Esophagus squamous epithelium (tissue), 4 donors: ENCODE data around the gene C4A.
"Not testable (repeated sequence)": the region's sequence is repeated elsewhere in the genome, so short reads cannot be mapped to it uniquely, and the experiment has no call there.

Experiments used
- POLR2A ChIP-seq, 4 donors: fragments of 450-650 bp; IDR thresholded peaks; one replicate each; pipeline ENCODE4 v1.6.1; 2017; ENCODE audit warnings: antibody characterized with exemption in 4 of 4, mild to moderate bottlenecking in 4 of 4, moderate library complexity in 3 of 4
- TF ChIP-seq, protein P1 (sequence below), 6 experiments: fragments of 450-650 bp in 4 of 6; fragments of 200-600 bp in 2 of 6; sonication (generic) in 2 of 6; IDR thresholded peaks; one replicate each; pipeline ENCODE4 v1.5.1; 2016 to 2019; ENCODE audit warnings: antibody characterized with exemption in 6 of 6, mild to moderate bottlenecking in 4 of 6, moderate library complexity in 4 of 6

DNA sequence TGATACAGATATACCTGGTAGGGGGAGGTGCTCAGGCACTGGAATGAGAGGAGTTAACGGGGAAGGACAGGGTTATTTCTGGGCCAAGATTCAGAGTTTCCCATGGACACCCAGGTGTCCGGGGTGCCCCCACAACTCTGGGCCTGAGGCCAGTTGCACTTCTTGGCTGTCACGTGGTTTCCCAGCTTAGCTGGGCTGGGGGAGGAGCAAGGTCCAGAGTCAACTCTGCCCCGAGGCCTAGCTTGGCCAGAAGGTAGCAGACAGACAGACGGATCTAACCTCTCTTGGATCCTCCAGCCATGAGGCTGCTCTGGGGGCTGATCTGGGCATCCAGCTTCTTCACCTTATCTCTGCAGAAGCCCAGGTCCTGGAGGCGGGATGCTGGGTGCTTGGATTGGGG, 32.7 kb downstream of the C4A start, which contains the start of gene C4B:
- not testable (repeated sequence) for TF ChIP-seq POLR2A (IDR thresholded peaks at IDR 0.05)
- TF ChIP-seq, protein P1, sequence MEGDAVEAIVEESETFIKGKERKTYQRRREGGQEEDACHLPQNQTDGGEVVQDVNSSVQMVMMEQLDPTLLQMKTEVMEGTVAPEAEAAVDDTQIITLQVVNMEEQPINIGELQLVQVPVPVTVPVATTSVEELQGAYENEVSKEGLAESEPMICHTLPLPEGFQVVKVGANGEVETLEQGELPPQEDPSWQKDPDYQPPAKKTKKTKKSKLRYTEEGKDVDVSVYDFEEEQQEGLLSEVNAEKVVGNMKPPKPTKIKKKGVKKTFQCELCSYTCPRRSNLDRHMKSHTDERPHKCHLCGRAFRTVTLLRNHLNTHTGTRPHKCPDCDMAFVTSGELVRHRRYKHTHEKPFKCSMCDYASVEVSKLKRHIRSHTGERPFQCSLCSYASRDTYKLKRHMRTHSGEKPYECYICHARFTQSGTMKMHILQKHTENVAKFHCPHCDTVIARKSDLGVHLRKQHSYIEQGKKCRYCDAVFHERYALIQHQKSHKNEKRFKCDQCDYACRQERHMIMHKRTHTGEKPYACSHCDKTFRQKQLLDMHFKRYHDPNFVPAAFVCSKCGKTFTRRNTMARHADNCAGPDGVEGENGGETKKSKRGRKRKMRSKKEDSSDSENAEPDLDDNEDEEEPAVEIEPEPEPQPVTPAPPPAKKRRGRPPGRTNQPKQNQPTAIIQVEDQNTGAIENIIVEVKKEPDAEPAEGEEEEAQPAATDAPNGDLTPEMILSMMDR (IDR thresholded peaks at IDR 0.05): not testable (repeated sequence)
